Trophoblast cell (in vitro differentiated cells and primary cell): Measurements from ENCODE around the gene SPSB4.
"Not testable (repeated sequence)": the region's sequence is repeated elsewhere in the genome, so short reads cannot be mapped to it uniquely, and the experiment has no call there.

ENCODE experiments used
- DNase-seq, 2 donors: peaks; one replicate each; pipeline ENCODE4 v3.0.0-alpha.2; 2016
- H2AFZ ChIP-seq: 2 replicates; pipeline ENCODE4 v1.6.1; 2013; ENCODE audit warnings: low read length, moderate library complexity, mild to moderate bottlenecking; ENCODE audit not compliant: insufficient read depth, poor library complexity
- H2AK5ac ChIP-seq: 2 replicates; pipeline ENCODE4 v1.6.1; 2013; ENCODE audit warnings: mild to moderate bottlenecking, low read length
- H2BK120ac ChIP-seq: 2 replicates; pipeline ENCODE4 v1.6.1; 2013; ENCODE audit warnings: low read length, mild to moderate bottlenecking, moderate library complexity; ENCODE audit not compliant: insufficient read depth, poor library complexity
- H2BK12ac ChIP-seq: 2 replicates; pipeline ENCODE4 v1.6.1; 2013; ENCODE audit warnings: mild to moderate bottlenecking, low read length, moderate library complexity
- H2BK5ac ChIP-seq: 2 replicates; pipeline ENCODE4 v1.6.1; 2013; ENCODE audit warnings: low read length, low read depth, moderate library complexity, mild to moderate bottlenecking; ENCODE audit not compliant: poor library complexity
- H3K14ac ChIP-seq: 2 replicates; pipeline ENCODE4 v1.6.1; 2013; ENCODE audit warnings: mild to moderate bottlenecking, low read length
- H3K18ac ChIP-seq: 2 replicates; pipeline ENCODE4 v1.6.1; 2013; ENCODE audit warnings: mild to moderate bottlenecking, low read length
- H3K23ac ChIP-seq: 2 replicates; pipeline ENCODE4 v1.6.1; 2013; ENCODE audit warnings: low read length
- H3K27ac ChIP-seq: 2 replicates; pipeline ENCODE4 v1.5.1; 2013; ENCODE audit warnings: low read depth, mild to moderate bottlenecking, inconsistent platforms, low read length, moderate library complexity
- H3K27me3 ChIP-seq: 2 replicates; pipeline ENCODE4 v1.6.1; 2013; ENCODE audit warnings: inconsistent platforms, mild to moderate bottlenecking, low read length, moderate library complexity; ENCODE audit not compliant: insufficient read depth
- H3K36me3 ChIP-seq, 2 experiments: 1 replicate in 1 of 2; 2 replicates in 1 of 2; pipeline ENCODE4 v1.6.1; 2013; ENCODE audit warnings: low read length in 2 of 2, mild to moderate bottlenecking in 2 of 2, moderate library complexity in 1 of 2; ENCODE audit not compliant: insufficient read depth in 2 of 2, control insufficient read depth in 1 of 2
- H3K4ac ChIP-seq: 2 replicates; pipeline ENCODE4 v1.6.1; 2013; ENCODE audit warnings: low read depth, mild to moderate bottlenecking, low read length, moderate library complexity
- H3K4me1 ChIP-seq, 2 experiments: 1 replicate in 1 of 2; 2 replicates in 1 of 2; pipeline ENCODE4 v1.6.1; 2013; ENCODE audit warnings: low read length in 2 of 2, mild to moderate bottlenecking in 2 of 2, moderate library complexity in 1 of 2; ENCODE audit not compliant: insufficient read depth in 2 of 2, control insufficient read depth in 1 of 2
- H3K4me2 ChIP-seq: 2 replicates; pipeline ENCODE4 v1.6.1; 2013; ENCODE audit warnings: inconsistent platforms, mild to moderate bottlenecking, low read length, moderate library complexity
- H3K4me3 ChIP-seq: 2 replicates; pipeline ENCODE4 v1.5.1; 2013; ENCODE audit warnings: mild to moderate bottlenecking, low read depth, low read length, inconsistent platforms
- H3K79me1 ChIP-seq: one replicate; pipeline ENCODE4 v1.6.1; 2013; ENCODE audit warnings: low read length
- H3K79me2 ChIP-seq: 2 replicates; pipeline ENCODE4 v1.6.1; 2013; ENCODE audit warnings: low read length, mild to moderate bottlenecking; ENCODE audit not compliant: control insufficient read depth, insufficient read depth, poor library complexity
- H3K9ac ChIP-seq: 2 replicates; pipeline ENCODE4 v1.6.1; 2013; ENCODE audit warnings: mild to moderate bottlenecking, low read length
- H3K9me3 ChIP-seq: 2 replicates; pipeline ENCODE4 v1.6.1; 2013; ENCODE audit warnings: low read depth, mild to moderate bottlenecking, control low read depth, inconsistent platforms, low read length; ENCODE audit not compliant: insufficient read depth
- H4K12ac ChIP-seq: 2 replicates; pipeline ENCODE4 v1.6.1; 2013; ENCODE audit warnings: low read depth, mild to moderate bottlenecking, low read length, moderate library complexity
- H4K8ac ChIP-seq: 2 replicates; pipeline ENCODE4 v1.6.1; 2013; ENCODE audit warnings: low read depth, mild to moderate bottlenecking, low read length, moderate library complexity
- H4K91ac ChIP-seq: one replicate; pipeline ENCODE4 v1.6.1; 2013; ENCODE audit warnings: low read depth, mild to moderate bottlenecking, low read length, moderate library complexity
- WGBS: extraction: QIAGEN DNeasy Blood & Tissue Kit; methylation state at CpG from one replicate; pipeline ENCODE4 v1.1.7; 2013; ENCODE audit warnings: missing lambda C conversion rate; ENCODE audit not compliant: insufficient read length, insufficient coverage; ENCODE audit errors: extremely low coverage; 5-methylcytosine and 5-hydroxymethylcytosine counted together

Gene SPSB4

GRCh38 chr3:141011997-141012262 lies 39.2 kb upstream of the SPSB4 start:
- Histone ChIP-seq H3K79me1 (no peaks in the 10 kb centered on the region), H2BK120ac (no peak overlapping the region), H2BK12ac (no peak overlapping the region), H4K12ac (no peak overlapping the region), H3K27ac (no peak overlapping the region), H4K8ac (no peak overlapping the region), H3K14ac (no peak overlapping the region), H3K23ac (no peak overlapping the region), H2BK5ac (no peak overlapping the region), H3K79me2 (no peaks in the 10 kb centered on the region), H3K9me3 (no peaks in the 10 kb centered on the region), H4K91ac (no peak overlapping the region), H3K9ac (no peak overlapping the region), H3K18ac (no peak overlapping the region), H3K27me3 (no peaks in the 10 kb centered on the region), H2AK5ac (no peak overlapping the region), H3K4me3 (no peak overlapping the region), H2AFZ (no peak overlapping the region), H3K4me2 (no peak overlapping the region), H3K4ac (no peak overlapping the region), H3K4me1 (peaks cover 3 to 5% of the 10 kb centered on the region in 2 experiments), H3K36me3 (no peaks in the 10 kb centered on the region)
- peak; percentile 2 to 3 for DNase-seq
- WGBS = no CpG with 5 or more reads among the region's 4 CpGs

- H3K9me3 ChIP-seq = no peaks in the 10 kb centered on the region
- H4K8ac ChIP-seq = no peak overlapping the region
- no peak overlapping the region for H3K4me2 ChIP-seq
Observed at GRCh38 chr3:141012571-141012970, 38.6 kb upstream of the SPSB4 start.

GRCh38 chr3:141015481-141015880 lies 35.7 kb upstream of the SPSB4 start:
- Histone ChIP-seq H2BK12ac (no peak overlapping the region), H3K79me1 (no peaks in the 10 kb centered on the region), H4K91ac (no peak overlapping the region), H3K4me2 (no peak overlapping the region), H4K8ac (no peak overlapping the region), H2AFZ (no peak overlapping the region), H3K79me2 (no peaks in the 10 kb centered on the region), H4K12ac (no peak overlapping the region), H3K36me3 (no peaks in the 10 kb centered on the region), H3K27me3 (no peaks in the 10 kb centered on the region), H3K4ac (no peak overlapping the region), H2BK5ac (no peak overlapping the region), H3K9me3 (no peaks in the 10 kb centered on the region), H3K14ac (no peak overlapping the region), H3K4me1 (peaks cover 3 to 5% of the 10 kb centered on the region in 2 experiments), H3K18ac (no peak overlapping the region), H3K23ac (no peak overlapping the region), H3K9ac (no peak overlapping the region), H2AK5ac (no peak overlapping the region), H3K27ac (no peak overlapping the region), H2BK120ac (no peak overlapping the region), H3K4me3 (no peak overlapping the region)
- DNase-seq = no peak
- no CpG with 5 or more reads among the region's 3 CpGs for WGBS

More at GRCh38 chr3:141012571-141012970, 38.6 kb upstream of the SPSB4 start:
- Histone ChIP-seq H2AFZ (no peak overlapping the region), H4K91ac (no peak overlapping the region), H3K79me1 (no peaks in the 10 kb centered on the region), H2BK5ac (no peak overlapping the region), H2AK5ac (no peak overlapping the region), H3K79me2 (no peaks in the 10 kb centered on the region), H2BK120ac (no peak overlapping the region), H4K12ac (no peak overlapping the region), H3K9ac (no peak overlapping the region), H3K36me3 (no peaks in the 10 kb centered on the region), H3K4me3 (no peak overlapping the region), H3K4me1 (peaks cover 3 to 5% of the 10 kb centered on the region in 2 experiments), H3K27me3 (no peaks in the 10 kb centered on the region), H3K23ac (no peak overlapping the region), H3K4ac (no peak overlapping the region), H3K27ac (no peak overlapping the region), H3K14ac (no peak overlapping the region), H2BK12ac (no peak overlapping the region), H3K18ac (no peak overlapping the region)
- WGBS = no CpG with 5 or more reads among the region's 2 CpGs
- no peak for DNase-seq

GRCh38 chr3:141017366-141018322 lies 33.5 kb upstream of the SPSB4 start:
- not testable (repeated sequence) for H2AK5ac ChIP-seq, H3K79me2 ChIP-seq, H3K4me1 ChIP-seq, H2BK5ac ChIP-seq, H3K27me3 ChIP-seq, H3K79me1 ChIP-seq, H3K9me3 ChIP-seq, H3K36me3 ChIP-seq, H2BK120ac ChIP-seq, H2BK12ac ChIP-seq, H4K8ac ChIP-seq, H2AFZ ChIP-seq, H3K18ac ChIP-seq, H3K4me2 ChIP-seq, H3K14ac ChIP-seq, H3K4ac ChIP-seq, H4K12ac ChIP-seq, H3K27ac ChIP-seq, H3K23ac ChIP-seq, H3K4me3 ChIP-seq, H4K91ac ChIP-seq, H3K9ac ChIP-seq, DNase-seq
- WGBS = no CpG with 5 or more reads among the region's 23 CpGs
